ENCODE data around the gene C1QC. TPM values are rescaled to one million over a fixed set of nuclear protein-coding genes. Genes with fewer than 3 reads are reported as not detected.

C1QC gene
- total and polyA plus RNA-seq, 4 donors: 52.9 to 242 (median 104) TPM

DNA sequence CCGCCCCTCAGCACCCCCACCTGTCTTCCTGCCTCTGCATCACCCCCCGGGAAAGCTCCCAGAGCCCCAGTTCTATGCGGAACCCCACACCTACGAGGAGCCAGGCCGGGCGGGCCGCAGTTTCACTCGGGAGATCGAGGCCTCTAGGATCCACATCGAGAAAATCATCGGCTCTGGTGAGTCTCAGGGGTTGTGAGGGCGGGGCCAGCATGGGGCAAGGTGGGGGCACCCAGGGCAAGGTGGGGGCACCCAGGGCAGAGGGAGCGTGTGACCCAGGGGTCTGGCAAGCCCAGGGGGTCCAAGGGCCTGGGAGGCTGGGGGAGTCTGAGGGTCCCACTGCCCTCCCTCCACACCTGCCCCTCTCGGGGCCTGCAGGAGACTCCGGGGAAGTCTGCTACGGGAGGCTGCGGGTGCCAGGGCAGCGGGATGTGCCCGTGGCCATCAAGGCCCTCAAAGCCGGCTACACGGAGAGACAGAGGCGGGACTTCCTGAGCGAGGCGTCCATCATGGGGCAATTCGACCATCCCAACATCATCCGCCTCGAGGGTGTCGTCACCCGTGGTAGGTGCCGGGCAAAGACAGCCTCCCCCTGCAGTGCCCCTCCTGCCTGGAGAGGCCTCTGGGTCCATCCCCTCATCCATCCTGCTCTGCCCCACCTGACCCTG lies 46.0 kb upstream of the C1QC start:
- TF ChIP-seq HNF4A (conservative IDR thresholded peaks at IDR 0.05): no peak
- no peak for TF ChIP-seq HNF4G (IDR thresholded peaks at IDR 0.05)
- no peak for TF ChIP-seq EGR1 (IDR thresholded peaks at IDR 0.05; ENCODE audit: low read depth in 2 of 2)
- TF ChIP-seq TAF1 (conservative IDR thresholded peaks at IDR 0.05): no peak
- TF ChIP-seq FOXA2 (IDR thresholded peaks at IDR 0.05): no peak
- TF ChIP-seq, protein P1, sequence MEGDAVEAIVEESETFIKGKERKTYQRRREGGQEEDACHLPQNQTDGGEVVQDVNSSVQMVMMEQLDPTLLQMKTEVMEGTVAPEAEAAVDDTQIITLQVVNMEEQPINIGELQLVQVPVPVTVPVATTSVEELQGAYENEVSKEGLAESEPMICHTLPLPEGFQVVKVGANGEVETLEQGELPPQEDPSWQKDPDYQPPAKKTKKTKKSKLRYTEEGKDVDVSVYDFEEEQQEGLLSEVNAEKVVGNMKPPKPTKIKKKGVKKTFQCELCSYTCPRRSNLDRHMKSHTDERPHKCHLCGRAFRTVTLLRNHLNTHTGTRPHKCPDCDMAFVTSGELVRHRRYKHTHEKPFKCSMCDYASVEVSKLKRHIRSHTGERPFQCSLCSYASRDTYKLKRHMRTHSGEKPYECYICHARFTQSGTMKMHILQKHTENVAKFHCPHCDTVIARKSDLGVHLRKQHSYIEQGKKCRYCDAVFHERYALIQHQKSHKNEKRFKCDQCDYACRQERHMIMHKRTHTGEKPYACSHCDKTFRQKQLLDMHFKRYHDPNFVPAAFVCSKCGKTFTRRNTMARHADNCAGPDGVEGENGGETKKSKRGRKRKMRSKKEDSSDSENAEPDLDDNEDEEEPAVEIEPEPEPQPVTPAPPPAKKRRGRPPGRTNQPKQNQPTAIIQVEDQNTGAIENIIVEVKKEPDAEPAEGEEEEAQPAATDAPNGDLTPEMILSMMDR (IDR thresholded peaks at IDR 0.05; ENCODE audit: low read depth, low read length, missing input control): no peak
- TF ChIP-seq FOXA1 (IDR thresholded peaks at IDR 0.05): no peak
- TF ChIP-seq, protein P2, sequence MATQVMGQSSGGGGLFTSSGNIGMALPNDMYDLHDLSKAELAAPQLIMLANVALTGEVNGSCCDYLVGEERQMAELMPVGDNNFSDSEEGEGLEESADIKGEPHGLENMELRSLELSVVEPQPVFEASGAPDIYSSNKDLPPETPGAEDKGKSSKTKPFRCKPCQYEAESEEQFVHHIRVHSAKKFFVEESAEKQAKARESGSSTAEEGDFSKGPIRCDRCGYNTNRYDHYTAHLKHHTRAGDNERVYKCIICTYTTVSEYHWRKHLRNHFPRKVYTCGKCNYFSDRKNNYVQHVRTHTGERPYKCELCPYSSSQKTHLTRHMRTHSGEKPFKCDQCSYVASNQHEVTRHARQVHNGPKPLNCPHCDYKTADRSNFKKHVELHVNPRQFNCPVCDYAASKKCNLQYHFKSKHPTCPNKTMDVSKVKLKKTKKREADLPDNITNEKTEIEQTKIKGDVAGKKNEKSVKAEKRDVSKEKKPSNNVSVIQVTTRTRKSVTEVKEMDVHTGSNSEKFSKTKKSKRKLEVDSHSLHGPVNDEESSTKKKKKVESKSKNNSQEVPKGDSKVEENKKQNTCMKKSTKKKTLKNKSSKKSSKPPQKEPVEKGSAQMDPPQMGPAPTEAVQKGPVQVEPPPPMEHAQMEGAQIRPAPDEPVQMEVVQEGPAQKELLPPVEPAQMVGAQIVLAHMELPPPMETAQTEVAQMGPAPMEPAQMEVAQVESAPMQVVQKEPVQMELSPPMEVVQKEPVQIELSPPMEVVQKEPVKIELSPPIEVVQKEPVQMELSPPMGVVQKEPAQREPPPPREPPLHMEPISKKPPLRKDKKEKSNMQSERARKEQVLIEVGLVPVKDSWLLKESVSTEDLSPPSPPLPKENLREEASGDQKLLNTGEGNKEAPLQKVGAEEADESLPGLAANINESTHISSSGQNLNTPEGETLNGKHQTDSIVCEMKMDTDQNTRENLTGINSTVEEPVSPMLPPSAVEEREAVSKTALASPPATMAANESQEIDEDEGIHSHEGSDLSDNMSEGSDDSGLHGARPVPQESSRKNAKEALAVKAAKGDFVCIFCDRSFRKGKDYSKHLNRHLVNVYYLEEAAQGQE (IDR thresholded peaks at IDR 0.05): no peak
- TF ChIP-seq, protein P3, sequence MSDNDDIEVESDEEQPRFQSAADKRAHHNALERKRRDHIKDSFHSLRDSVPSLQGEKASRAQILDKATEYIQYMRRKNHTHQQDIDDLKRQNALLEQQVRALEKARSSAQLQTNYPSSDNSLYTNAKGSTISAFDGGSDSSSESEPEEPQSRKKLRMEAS (IDR thresholded peaks at IDR 0.05): no peak
- TF ChIP-seq GABPA (IDR thresholded peaks at IDR 0.05 in 1 of 2, conservative IDR thresholded peaks at IDR 0.05 in 1 of 2): no peak
- no peak for TF ChIP-seq RXRA (IDR thresholded peaks at IDR 0.05)
- no peak for TF ChIP-seq RAD21 (IDR thresholded peaks at IDR 0.05)
- no peak for TF ChIP-seq NR2F2 (IDR thresholded peaks at IDR 0.05)
- TF ChIP-seq, protein P4, sequence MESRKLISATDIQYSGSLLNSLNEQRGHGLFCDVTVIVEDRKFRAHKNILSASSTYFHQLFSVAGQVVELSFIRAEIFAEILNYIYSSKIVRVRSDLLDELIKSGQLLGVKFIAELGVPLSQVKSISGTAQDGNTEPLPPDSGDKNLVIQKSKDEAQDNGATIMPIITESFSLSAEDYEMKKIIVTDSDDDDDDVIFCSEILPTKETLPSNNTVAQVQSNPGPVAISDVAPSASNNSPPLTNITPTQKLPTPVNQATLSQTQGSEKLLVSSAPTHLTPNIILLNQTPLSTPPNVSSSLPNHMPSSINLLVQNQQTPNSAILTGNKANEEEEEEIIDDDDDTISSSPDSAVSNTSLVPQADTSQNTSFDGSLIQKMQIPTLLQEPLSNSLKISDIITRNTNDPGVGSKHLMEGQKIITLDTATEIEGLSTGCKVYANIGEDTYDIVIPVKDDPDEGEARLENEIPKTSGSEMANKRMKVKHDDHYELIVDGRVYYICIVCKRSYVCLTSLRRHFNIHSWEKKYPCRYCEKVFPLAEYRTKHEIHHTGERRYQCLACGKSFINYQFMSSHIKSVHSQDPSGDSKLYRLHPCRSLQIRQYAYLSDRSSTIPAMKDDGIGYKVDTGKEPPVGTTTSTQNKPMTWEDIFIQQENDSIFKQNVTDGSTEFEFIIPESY (IDR thresholded peaks at IDR 0.05): no peak
- TF ChIP-seq, protein P5, sequence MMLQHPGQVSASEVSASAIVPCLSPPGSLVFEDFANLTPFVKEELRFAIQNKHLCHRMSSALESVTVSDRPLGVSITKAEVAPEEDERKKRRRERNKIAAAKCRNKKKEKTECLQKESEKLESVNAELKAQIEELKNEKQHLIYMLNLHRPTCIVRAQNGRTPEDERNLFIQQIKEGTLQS (IDR thresholded peaks at IDR 0.05): no peak
- no peak overlapping the region for H3K4me3 ChIP-seq (ENCODE audit: low read depth in 1 of 3, low read length in 3 of 3)
- no peak for DNase-seq (ENCODE audit: low spot score)
- no peaks in the 10 kb centered on the region for H3K4me1 ChIP-seq (ENCODE audit: control insufficient read depth in 4 of 4, insufficient read depth in 4 of 4, low read length in 3 of 4)
- no peaks in the 10 kb centered on the region for H3K36me3 ChIP-seq (ENCODE audit: control insufficient read depth in 4 of 4, insufficient read depth in 3 of 4, low read depth in 1 of 4, low read length in 3 of 4)
- H3K9ac ChIP-seq (ENCODE audit: low read depth in 1 of 2, low read length in 2 of 2): no peak overlapping the region
- H3K27me3 ChIP-seq (ENCODE audit: control insufficient read depth in 4 of 4, insufficient read depth in 4 of 4, low read length in 3 of 4): peaks cover 0 to 4% (median 2%) of the 10 kb centered on the region in 4 donors
- H3K9me3 ChIP-seq (ENCODE audit: control insufficient read depth in 4 of 4, low read length in 3 of 4): no peaks in the 10 kb centered on the region
- WGBS: 77% methylated on average over 30 of the region's 30 CpGs
- H3K27ac ChIP-seq (ENCODE audit: low read depth in 1 of 2, low read length in 2 of 2): no peak overlapping the region

Data from liver (tissue), 9 donors.